Activated naive CD4-positive, alpha-beta T cell treated with anti-CD3 and anti-CD28 coated beads, Interleukin-2, amount 50 U/mL, for 24 hours (primary cell): ENCODE measurements around the gene CDKAL1.

Source experiments
- H3K27ac Mint-ChIP-seq: one replicate; pipeline ENCODE4 v1.8.0; 2021; ENCODE audit warnings: mild to moderate bottlenecking, mixed read lengths
- H3K27me3 Mint-ChIP-seq: one replicate; pipeline ENCODE4 v1.8.0; 2021; ENCODE audit warnings: mixed read lengths
- H3K36me3 Mint-ChIP-seq: one replicate; pipeline ENCODE4 v1.8.0; 2021; ENCODE audit warnings: mixed read lengths
- H3K4me1 Mint-ChIP-seq: one replicate; pipeline ENCODE4 v1.8.0; 2021; ENCODE audit warnings: mixed read lengths
- H3K4me3 Mint-ChIP-seq: one replicate; pipeline ENCODE4 v1.8.0; 2021; ENCODE audit warnings: mild to moderate bottlenecking, mixed read lengths
- H3K9me3 Mint-ChIP-seq: one replicate; pipeline ENCODE4 v1.8.0; 2021; ENCODE audit warnings: mixed read lengths

The CDKAL1 gene

GRCh38 chr6:21118216-21118780 is 584.0 kb downstream of the CDKAL1 start:
- Mint-ChIP-seq H3K9me3 (no peaks in the 10 kb centered on the region), H3K36me3 (peaks cover 7% of the 10 kb centered on the region), H3K27me3 (no peaks in the 10 kb centered on the region), H3K4me3 (no peak overlapping the region), H3K27ac (no peak overlapping the region), H3K4me1 (no peaks in the 10 kb centered on the region)

- Mint-ChIP-seq H3K27ac (no peak overlapping the region), H3K36me3 (peaks cover 15% of the 10 kb centered on the region), H3K4me1 (no peaks in the 10 kb centered on the region), H3K9me3 (no peaks in the 10 kb centered on the region), H3K4me3 (no peak overlapping the region), H3K27me3 (no peaks in the 10 kb centered on the region)
These were observed 587.4 kb downstream of the CDKAL1 start for GRCh38 chr6:21121636-21122136.

- Mint-ChIP-seq H3K36me3 (peaks cover 15% of the 10 kb centered on the region), H3K27me3 (no peaks in the 10 kb centered on the region), H3K4me3 (no peak overlapping the region), H3K27ac (no peak overlapping the region), H3K9me3 (no peaks in the 10 kb centered on the region), H3K4me1 (no peaks in the 10 kb centered on the region)
These were observed 589.5 kb downstream of the CDKAL1 start for GRCh38 chr6:21123507-21124436.

- Mint-ChIP-seq H3K27ac (no peak overlapping the region), H3K4me1 (no peaks in the 10 kb centered on the region), H3K27me3 (no peaks in the 10 kb centered on the region), H3K4me3 (no peak overlapping the region), H3K9me3 (no peaks in the 10 kb centered on the region), H3K36me3 (peaks cover 13% of the 10 kb centered on the region)
These were observed 594.3 kb downstream of the CDKAL1 start for GRCh38 chr6:21128601-21129000.

GRCh38 chr6:21131406-21131805 is 597.1 kb downstream of the CDKAL1 start:
- Mint-ChIP-seq H3K27me3 (no peaks in the 10 kb centered on the region), H3K36me3 (peaks cover 5% of the 10 kb centered on the region), H3K4me3 (no peak overlapping the region), H3K4me1 (no peaks in the 10 kb centered on the region), H3K9me3 (no peaks in the 10 kb centered on the region), H3K27ac (no peak overlapping the region)

DNA sequence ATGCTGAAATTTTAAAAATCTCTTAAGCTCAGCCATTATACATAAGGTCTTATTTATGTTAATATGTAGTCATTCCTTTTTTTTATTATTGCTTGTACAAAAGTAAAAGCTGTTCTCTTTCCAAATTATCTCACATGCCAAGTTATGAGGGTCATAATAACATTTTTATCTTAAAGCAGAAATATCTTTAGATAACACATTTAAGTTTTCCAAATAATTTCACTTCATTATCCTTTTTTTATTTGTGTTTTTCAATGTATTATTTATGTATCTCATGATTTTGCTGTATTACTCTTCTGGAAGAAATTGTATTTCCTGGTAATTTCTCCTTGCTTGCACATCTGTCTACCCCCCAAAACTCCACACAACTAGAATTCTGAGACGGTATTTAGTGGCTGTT is 598.2 kb downstream of the CDKAL1 start:
- H3K9me3 Mint-ChIP-seq, result no peaks in the 10 kb centered on the region
- no peak overlapping the region for H3K27ac Mint-ChIP-seq
- no peaks in the 10 kb centered on the region for H3K27me3 Mint-ChIP-seq
- peaks cover 5% of the 10 kb centered on the region for H3K36me3 Mint-ChIP-seq
- H3K4me3 Mint-ChIP-seq, result no peak overlapping the region
- H3K4me1 Mint-ChIP-seq, result no peaks in the 10 kb centered on the region

- Mint-ChIP-seq H3K27me3 (no peaks in the 10 kb centered on the region), H3K4me1 (no peaks in the 10 kb centered on the region), H3K4me3 (no peak overlapping the region), H3K36me3 (peaks cover 6% of the 10 kb centered on the region), H3K27ac (no peak overlapping the region), H3K9me3 (no peaks in the 10 kb centered on the region)
These were observed 598.9 kb downstream of the CDKAL1 start for GRCh38 chr6:21132856-21133838.

GRCh38 chr6:21133901-21134300 is 599.6 kb downstream of the CDKAL1 start:
- no peak overlapping the region for H3K4me3 Mint-ChIP-seq
- no peak overlapping the region for H3K27ac Mint-ChIP-seq
- H3K27me3 Mint-ChIP-seq, result no peaks in the 10 kb centered on the region
- H3K4me1 Mint-ChIP-seq, result no peaks in the 10 kb centered on the region
- peaks cover 9% of the 10 kb centered on the region for H3K36me3 Mint-ChIP-seq
- no peaks in the 10 kb centered on the region for H3K9me3 Mint-ChIP-seq

DNA sequence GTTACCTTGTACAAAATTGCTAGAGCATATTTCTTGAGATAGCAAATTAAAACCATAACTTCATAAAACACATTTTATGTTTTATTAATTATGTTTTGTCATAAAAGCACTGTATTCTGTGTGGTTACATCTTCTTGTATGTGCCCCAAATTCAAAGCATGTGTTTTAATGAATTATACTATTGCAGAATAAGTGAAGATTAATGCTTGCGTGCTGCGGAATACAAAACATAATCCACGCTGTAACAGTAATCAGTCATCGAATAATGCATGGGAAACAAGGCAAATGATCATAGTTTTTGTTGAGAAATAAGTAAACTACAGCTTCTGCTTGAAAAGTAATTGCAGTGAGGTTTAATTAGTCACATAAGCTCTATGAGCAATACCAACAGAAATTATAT is 600.1 kb downstream of the CDKAL1 start:
- H3K27ac Mint-ChIP-seq, result no peak overlapping the region
- H3K27me3 Mint-ChIP-seq, result no peaks in the 10 kb centered on the region
- H3K36me3 Mint-ChIP-seq, result peaks cover 9% of the 10 kb centered on the region
- no peaks in the 10 kb centered on the region for H3K4me1 Mint-ChIP-seq
- H3K4me3 Mint-ChIP-seq, result no peak overlapping the region
- no peaks in the 10 kb centered on the region for H3K9me3 Mint-ChIP-seq

- Mint-ChIP-seq H3K9me3 (no peaks in the 10 kb centered on the region), H3K27me3 (no peaks in the 10 kb centered on the region), H3K27ac (no peak overlapping the region), H3K4me1 (no peaks in the 10 kb centered on the region), H3K36me3 (peaks cover 12% of the 10 kb centered on the region), H3K4me3 (no peak overlapping the region)
These were observed 601.3 kb downstream of the CDKAL1 start for GRCh38 chr6:21135484-21136013.

DNA sequence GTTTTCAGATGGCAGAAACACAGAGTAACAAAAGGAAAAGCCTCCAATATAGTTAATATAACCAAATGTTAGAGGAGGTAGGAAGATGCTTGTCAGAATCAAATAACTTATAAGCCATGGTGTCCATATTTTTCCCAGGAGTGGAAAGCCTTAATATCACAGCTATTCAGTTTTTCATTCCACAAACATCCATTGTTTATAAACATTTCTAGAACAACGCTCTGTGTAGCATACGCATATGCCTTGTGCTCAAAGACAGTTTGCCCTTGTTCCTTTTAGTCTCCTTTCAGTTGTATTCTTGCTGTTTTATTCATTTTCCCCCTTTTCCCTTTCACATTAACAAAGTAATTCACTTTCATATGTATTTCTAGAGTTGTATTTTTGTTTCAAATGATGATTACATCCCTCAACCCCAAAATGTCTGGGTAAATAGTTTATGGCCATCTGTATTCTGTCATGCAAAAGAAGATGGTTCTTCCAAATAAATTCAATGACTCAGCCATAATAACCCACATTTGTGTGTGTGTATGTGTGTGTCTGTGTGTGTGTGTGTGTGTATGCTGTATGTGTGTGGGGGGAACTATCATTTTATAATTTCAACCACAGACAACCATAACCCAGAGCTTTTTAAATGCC is 603.6 kb downstream of the CDKAL1 start:
- Mint-ChIP-seq H3K27ac (no peak overlapping the region), H3K9me3 (no peaks in the 10 kb centered on the region), H3K4me3 (no peak overlapping the region), H3K4me1 (no peaks in the 10 kb centered on the region), H3K36me3 (peaks cover 15% of the 10 kb centered on the region), H3K27me3 (no peaks in the 10 kb centered on the region)

- Mint-ChIP-seq H3K9me3 (no peaks in the 10 kb centered on the region), H3K27me3 (no peaks in the 10 kb centered on the region), H3K4me1 (no peaks in the 10 kb centered on the region), H3K27ac (no peak overlapping the region), H3K4me3 (no peak overlapping the region), H3K36me3 (peaks cover 16% of the 10 kb centered on the region)
These were observed 604.2 kb downstream of the CDKAL1 start for GRCh38 chr6:21138336-21139069.

GRCh38 chr6:21140966-21141365 is 606.7 kb downstream of the CDKAL1 start:
- Mint-ChIP-seq H3K36me3 (peaks cover 15% of the 10 kb centered on the region), H3K4me1 (no peaks in the 10 kb centered on the region), H3K27me3 (no peaks in the 10 kb centered on the region)

DNA sequence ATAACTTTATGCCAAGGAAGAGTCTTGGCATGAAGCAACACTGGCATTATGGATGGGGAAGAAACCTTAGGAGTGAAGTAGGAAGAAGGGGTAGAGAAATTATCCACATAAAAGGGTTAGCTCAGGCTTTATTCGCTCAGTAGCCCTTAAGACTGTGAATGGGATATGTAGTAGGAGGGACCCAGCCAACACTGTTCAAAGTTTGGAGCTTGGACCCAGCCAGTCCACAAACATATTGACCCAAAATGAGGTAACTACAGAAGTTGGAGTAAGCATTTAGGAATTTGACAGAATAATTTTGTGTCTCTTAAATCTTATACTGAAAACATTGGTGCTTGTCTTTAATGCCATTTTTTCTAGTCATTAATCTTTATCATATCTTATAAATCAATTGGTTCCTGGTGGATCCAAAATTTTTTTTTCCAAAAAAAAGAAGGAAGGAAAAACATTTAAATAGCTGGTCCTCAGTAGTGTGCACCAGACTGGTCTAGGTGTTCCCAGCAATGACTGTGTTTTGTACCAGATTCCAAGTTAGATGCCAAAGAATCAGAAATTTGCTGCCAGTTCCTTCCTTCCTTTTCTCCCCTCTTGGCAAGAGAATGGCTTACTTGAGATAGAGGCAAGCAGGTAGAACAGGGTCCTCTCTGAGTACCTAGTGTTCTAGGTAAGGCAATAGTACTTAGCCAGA is 607.5 kb downstream of the CDKAL1 start:
- no peaks in the 10 kb centered on the region for H3K27me3 Mint-ChIP-seq
- no peak overlapping the region for H3K27ac Mint-ChIP-seq
- H3K4me3 Mint-ChIP-seq, result no peak overlapping the region
- no peaks in the 10 kb centered on the region for H3K9me3 Mint-ChIP-seq
- no peaks in the 10 kb centered on the region for H3K4me1 Mint-ChIP-seq
- H3K36me3 Mint-ChIP-seq, result peaks cover 14% of the 10 kb centered on the region

More at GRCh38 chr6:21140966-21141365, 606.7 kb downstream of the CDKAL1 start:
- Mint-ChIP-seq H3K27ac (no peak overlapping the region), H3K9me3 (no peaks in the 10 kb centered on the region), H3K4me3 (no peak overlapping the region)
